Cardiac muscle cell (in vitro differentiated cells and primary cell): Measurements from ENCODE around the gene MEGF6. TPM values are rescaled to one million over a fixed set of nuclear protein-coding genes. Genes with fewer than 3 reads are reported as not detected.
A peak's percentile ranks its signal among the peaks of the same experiment; 100 is the strongest.

Experiments used
- DNase-seq, 2 donors: peaks; one replicate each; pipeline versions ENCODE4 v3.0.0 to v3.0.0-alpha.2; 2010 to 2017; ENCODE audit warnings: low read depth in 1 of 2, low spot score in 1 of 2
- H3K27ac ChIP-seq: fragments of 200-600 bp; sonication (generic); 2 replicates; pipeline ENCODE4 v1.5.1; 2016
- H3K27me3 ChIP-seq: fragments of 200-600 bp; sonication (generic); 2 replicates; pipeline ENCODE4 v1.6.0; 2016; ENCODE audit warnings: control low read depth
- H3K36me3 ChIP-seq: fragments of 200-600 bp; sonication (generic); 2 replicates; pipeline ENCODE4 v1.5.1; 2016; ENCODE audit warnings: control low read depth
- H3K4me1 ChIP-seq: fragments of 200-600 bp; sonication (generic); 2 replicates; pipeline ENCODE4 v1.8.1; 2017; ENCODE audit warnings: low read depth, mild to moderate bottlenecking, mixed run types
- H3K4me3 ChIP-seq: fragments of 200-600 bp; sonication (generic); 2 replicates; pipeline ENCODE4 v1.5.1; 2016; ENCODE audit warnings: mild to moderate bottlenecking
- H3K9me3 ChIP-seq: fragments of 200-600 bp; sonication (generic); 2 replicates; pipeline ENCODE4 v1.5.1; 2017; ENCODE audit warnings: low read depth, mild to moderate bottlenecking, control low read depth
- polyA plus RNA-seq: library from polyadenylated mRNA; unstranded; fragments of >200 nt; fragmentation: Nextera tagmentation; extraction: Ambion mirVana; gene quantifications from 2 replicates; pipeline ENCODE4 v1.2.1, GENCODE V29; 2016
- total RNA-seq: library from RNA; depleted of rRNA; stranded (reverse); fragments of >200 nt; gene quantifications from 2 replicates; pipeline ENCODE4 v1.2.3, GENCODE V29; 2016
- TF ChIP-seq, protein P1 (sequence below): IDR thresholded peaks from 2 replicates; pipeline ENCODE4 v1.5.1; 2012; ENCODE audit warnings: low read depth, mild to moderate bottlenecking, low read length

MEGF6 gene
- total and polyA plus RNA-seq, 2 experiments from 2014 or later: 11.1 to 31.7 TPM

DNA sequence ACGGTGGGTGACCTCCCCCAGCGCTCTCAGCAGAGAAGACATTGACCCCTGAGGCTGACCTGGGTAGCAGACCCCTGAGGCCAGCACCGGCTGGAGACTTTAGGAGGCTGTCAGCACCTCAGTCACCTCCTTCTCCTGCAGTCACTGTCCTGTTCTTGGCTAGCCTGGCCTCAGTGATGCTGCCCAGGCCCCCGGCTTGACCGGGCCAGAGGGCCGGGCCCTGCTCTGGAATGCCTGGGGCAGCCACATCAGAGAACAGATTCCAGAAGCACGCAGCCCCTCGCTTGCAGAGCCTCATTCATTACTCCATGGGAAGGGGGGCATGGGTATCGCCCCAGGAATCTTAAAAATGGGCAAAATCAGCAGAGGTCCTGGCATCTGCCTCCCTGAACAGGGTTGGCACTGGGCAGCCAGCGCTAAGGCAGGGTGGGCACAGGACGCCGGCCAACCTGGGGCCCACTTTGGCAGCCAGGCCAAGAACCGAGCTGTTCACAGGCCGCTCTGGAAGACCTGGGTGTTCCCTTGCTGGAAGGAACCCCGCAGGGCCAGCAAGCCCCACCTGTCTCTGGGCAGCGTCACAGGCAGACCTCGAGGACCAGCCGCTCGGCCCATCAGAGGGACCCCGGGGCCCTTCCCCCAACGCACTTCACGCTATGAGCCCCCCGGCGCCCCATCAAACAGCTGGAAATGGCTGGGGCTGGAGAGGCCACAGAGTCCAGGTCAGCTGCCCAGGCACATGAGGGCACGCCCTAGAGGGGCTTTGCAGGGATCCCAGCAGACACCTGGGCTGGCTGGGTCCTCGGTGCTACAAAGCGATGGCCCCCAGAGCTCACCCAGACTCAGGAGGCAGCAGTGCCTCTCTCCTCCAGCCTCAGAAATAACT is 45.1 kb downstream of the MEGF6 start:
- Histone ChIP-seq H3K27ac (no peak overlapping the region), H3K4me3 (no peak overlapping the region), H3K9me3 (no peaks in the 10 kb centered on the region), H3K4me1 (no peaks in the 10 kb centered on the region), H3K36me3 (no peaks in the 10 kb centered on the region), H3K27me3 (no peaks in the 10 kb centered on the region)
- TF ChIP-seq, protein P1, sequence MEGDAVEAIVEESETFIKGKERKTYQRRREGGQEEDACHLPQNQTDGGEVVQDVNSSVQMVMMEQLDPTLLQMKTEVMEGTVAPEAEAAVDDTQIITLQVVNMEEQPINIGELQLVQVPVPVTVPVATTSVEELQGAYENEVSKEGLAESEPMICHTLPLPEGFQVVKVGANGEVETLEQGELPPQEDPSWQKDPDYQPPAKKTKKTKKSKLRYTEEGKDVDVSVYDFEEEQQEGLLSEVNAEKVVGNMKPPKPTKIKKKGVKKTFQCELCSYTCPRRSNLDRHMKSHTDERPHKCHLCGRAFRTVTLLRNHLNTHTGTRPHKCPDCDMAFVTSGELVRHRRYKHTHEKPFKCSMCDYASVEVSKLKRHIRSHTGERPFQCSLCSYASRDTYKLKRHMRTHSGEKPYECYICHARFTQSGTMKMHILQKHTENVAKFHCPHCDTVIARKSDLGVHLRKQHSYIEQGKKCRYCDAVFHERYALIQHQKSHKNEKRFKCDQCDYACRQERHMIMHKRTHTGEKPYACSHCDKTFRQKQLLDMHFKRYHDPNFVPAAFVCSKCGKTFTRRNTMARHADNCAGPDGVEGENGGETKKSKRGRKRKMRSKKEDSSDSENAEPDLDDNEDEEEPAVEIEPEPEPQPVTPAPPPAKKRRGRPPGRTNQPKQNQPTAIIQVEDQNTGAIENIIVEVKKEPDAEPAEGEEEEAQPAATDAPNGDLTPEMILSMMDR: no peak
- no peak for DNase-seq

- Histone ChIP-seq H3K36me3 (no peaks in the 10 kb centered on the region), H3K9me3 (no peaks in the 10 kb centered on the region), H3K27ac (no peak overlapping the region), H3K4me1 (no peaks in the 10 kb centered on the region), H3K27me3 (no peaks in the 10 kb centered on the region), H3K4me3 (no peak overlapping the region)
- peak; percentile 45 to 56 for DNase-seq
- TF ChIP-seq, protein P1: peak; percentile 96
Measured at GRCh38 chr1:3564921-3565831, 46.1 kb downstream of the MEGF6 start.

DNA sequence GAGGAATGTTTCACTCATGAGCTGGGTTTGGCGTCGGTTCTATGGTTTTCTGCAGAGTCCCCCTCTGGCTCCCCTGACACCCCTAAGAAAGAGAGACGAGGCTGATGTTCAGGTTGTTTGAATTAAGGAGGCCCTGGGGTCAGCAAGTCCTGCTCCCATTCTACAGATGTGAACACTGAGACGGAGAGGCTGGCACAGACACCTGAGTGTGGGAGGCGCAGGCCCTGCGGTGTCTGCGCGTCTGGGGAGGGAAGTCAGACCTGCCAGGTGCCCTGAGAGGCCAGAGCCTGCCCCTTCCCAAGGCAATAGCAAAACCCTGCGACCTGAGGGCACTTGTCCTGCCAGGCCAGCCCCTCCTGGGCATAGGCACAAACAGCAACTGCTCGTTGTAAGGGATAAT is 47.7 kb downstream of the MEGF6 start:
- DNase-seq: no peak
- TF ChIP-seq, protein P1: no peak
- H3K4me1 ChIP-seq: no peaks in the 10 kb centered on the region
- no peak overlapping the region for H3K4me3 ChIP-seq
- no peaks in the 10 kb centered on the region for H3K27me3 ChIP-seq
- no peak overlapping the region for H3K27ac ChIP-seq
- H3K36me3 ChIP-seq: no peaks in the 10 kb centered on the region
- H3K9me3 ChIP-seq: no peaks in the 10 kb centered on the region

GRCh38 chr1:3563125-3563524 is 48.2 kb downstream of the MEGF6 start:
- no peak overlapping the region for H3K27ac ChIP-seq
- no peaks in the 10 kb centered on the region for H3K4me1 ChIP-seq
- TF ChIP-seq, protein P1: no peak
- no peak for DNase-seq
- no peaks in the 10 kb centered on the region for H3K27me3 ChIP-seq
- H3K9me3 ChIP-seq: no peaks in the 10 kb centered on the region
- H3K36me3 ChIP-seq: no peaks in the 10 kb centered on the region
- H3K4me3 ChIP-seq: no peak overlapping the region

- H3K4me1 ChIP-seq: no peaks in the 10 kb centered on the region
- no peak for DNase-seq
- H3K27me3 ChIP-seq: no peaks in the 10 kb centered on the region
- no peak overlapping the region for H3K27ac ChIP-seq
- TF ChIP-seq, protein P1: no peak
- no peak overlapping the region for H3K4me3 ChIP-seq
- H3K9me3 ChIP-seq: no peaks in the 10 kb centered on the region
- no peaks in the 10 kb centered on the region for H3K36me3 ChIP-seq
Measured at GRCh38 chr1:3562712-3563111, 48.6 kb downstream of the MEGF6 start.
